HUES48 (cell line): Measurements from ENCODE around the gene OR51E2.

Experiments
- H3K27ac ChIP-seq: one replicate; pipeline ENCODE4 v1.7.0; 2013; ENCODE audit warnings: low read depth, low read length, inconsistent platforms
- H3K27me3 ChIP-seq: 2 replicates; pipeline ENCODE4 v1.6.1; 2013; ENCODE audit warnings: mild to moderate bottlenecking, low read length; ENCODE audit not compliant: control insufficient read depth, insufficient read depth
- H3K36me3 ChIP-seq: 2 replicates; pipeline ENCODE4 v1.6.1; 2013; ENCODE audit warnings: low read length; ENCODE audit not compliant: control insufficient read depth, insufficient read depth
- H3K4me1 ChIP-seq: 2 replicates; pipeline ENCODE4 v1.6.1; 2013; ENCODE audit warnings: mild to moderate bottlenecking, low read length; ENCODE audit not compliant: control insufficient read depth, insufficient read depth
- H3K4me3 ChIP-seq: 2 replicates; pipeline ENCODE4 v1.5.1; 2013; ENCODE audit warnings: mild to moderate bottlenecking, low read depth, low read length
- H3K9ac ChIP-seq: 2 replicates; pipeline ENCODE4 v1.6.1; 2013; ENCODE audit warnings: mild to moderate bottlenecking, low read depth, low read length, moderate library complexity
- H3K9me3 ChIP-seq: 2 replicates; pipeline ENCODE4 v1.6.1; 2013; ENCODE audit warnings: low read length; ENCODE audit not compliant: control insufficient read depth, insufficient read depth

OR51E2 gene

GRCh38 chr11:4637662-4638047 is 60.0 kb downstream of the OR51E2 start:
- no peak overlapping the region for H3K4me3 ChIP-seq
- H3K27me3 ChIP-seq: peaks cover 9% of the 10 kb centered on the region
- H3K27ac ChIP-seq: no peak overlapping the region

GRCh38 chr11:4636962-4637661 is 60.5 kb downstream of the OR51E2 start, which contains the start of gene OR51D1:
Gene OR51D1 (plus strand): TSS chr11:4637477. CDS start chr11:4639791, 2,314 bp downstream.
- H3K9ac ChIP-seq: no peak within 1 kb of the TSS
- H3K4me3 ChIP-seq: peak within 1 kb of the TSS; percentile 43

More at GRCh38 chr11:4637662-4638047, 60.0 kb downstream of the OR51E2 start:
- Histone ChIP-seq H3K36me3 (no peaks in the 10 kb centered on the region), H3K9me3 (no peaks in the 10 kb centered on the region), H3K4me1 (no peaks in the 10 kb centered on the region), H3K9ac (no peak overlapping the region)

GRCh38 chr11:4636136-4636535 is 61.5 kb downstream of the OR51E2 start:
- Histone ChIP-seq H3K9me3 (no peaks in the 10 kb centered on the region), H3K27me3 (peaks cover 9% of the 10 kb centered on the region), H3K36me3 (no peaks in the 10 kb centered on the region), H3K27ac (no peak overlapping the region), H3K9ac (no peak overlapping the region), H3K4me3 (no peak overlapping the region), H3K4me1 (no peaks in the 10 kb centered on the region)

More at GRCh38 chr11:4636962-4637661, 60.5 kb downstream of the OR51E2 start, which contains the start of gene OR51D1:
- H3K9me3 ChIP-seq: no peaks in the 10 kb centered on the region
- no peaks in the 10 kb centered on the region for H3K36me3 ChIP-seq
- H3K27me3 ChIP-seq: peaks cover 9% of the 10 kb centered on the region
- no peaks in the 10 kb centered on the region for H3K4me1 ChIP-seq
- H3K27ac ChIP-seq: no peak within 1 kb of the TSS
